Renal cortex interstitium (tissue), 11 donors: ENCODE data around the gene ROM1. TPM values are rescaled to one million over a fixed set of nuclear protein-coding genes. Genes with fewer than 3 reads are reported as not detected.
"Not testable (repeated sequence)": the region's sequence is repeated elsewhere in the genome, so short reads cannot be mapped to it uniquely, and the experiment has no call there.

Experiments
- DNase-seq, 11 donors: peaks; one replicate each; pipeline ENCODE4 v3.0.0-alpha.2; 2013; ENCODE audit warnings: low read depth in 9 of 11, low spot score in 4 of 11; ENCODE audit errors: extremely low read depth in 1 of 11
- polyA plus RNA-seq, 3 donors: library from polyadenylated mRNA; unstranded; fragments of 120-200 nt; gene quantifications; one replicate each; pipeline ENCODE4 v1.2.1, GENCODE V29; 2013; ENCODE audit not compliant: insufficient read length in 3 of 3

Gene ROM1
- polyA plus RNA-seq, 3 donors, result 2.9 to 4.8 (median 3.5) TPM

- DNase-seq, result no peak
These were observed 34.5 kb upstream of the ROM1 start for GRCh38 chr11:62578541-62578940.

- no peak for DNase-seq
These were observed 33.8 kb upstream of the ROM1 start for GRCh38 chr11:62579252-62579651.

GRCh38 chr11:62580959-62581715, 31.9 kb upstream of the ROM1 start:
- DNase-seq, result no peak

- not testable (repeated sequence) for DNase-seq
These were observed 31.3 kb upstream of the ROM1 start for GRCh38 chr11:62581735-62582134.

- not testable (repeated sequence) for DNase-seq
These were observed 27.7 kb upstream of the ROM1 start for GRCh38 chr11:62585356-62585755.

GRCh38 chr11:62588966-62589637, 24.0 kb upstream of the ROM1 start:
- no peak for DNase-seq

- DNase-seq, result peak in 10 of 11 donors; percentile 96 to 99 (median 98)
These were observed 21.5 kb upstream of the ROM1 start, which contains the start of gene TUT1 for GRCh38 chr11:62591448-62592145. Gene TUT1 (minus strand): TSS chr11:62591523. CDS start chr11:62591485, 38 bp downstream.

GRCh38 chr11:62592146-62592815, 20.8 kb upstream of the ROM1 start:
- DNase-seq, result no peak

GRCh38 chr11:62592989-62593421, 20.1 kb upstream of the ROM1 start:
- DNase-seq, result no peak

- DNase-seq, result peak in 4 of 11 donors; percentile 46 to 51 (median 50)
These were observed 19.5 kb upstream of the ROM1 start for GRCh38 chr11:62593434-62594044.

GRCh38 chr11:62595124-62595523, 17.9 kb upstream of the ROM1 start:
- no peak for DNase-seq

- peak in 10 of 11 donors; percentile 78 to 95 (median 90) for DNase-seq
These were observed 13.9 kb upstream of the ROM1 start for GRCh38 chr11:62599069-62599696.

GRCh38 chr11:62599901-62600300, 13.2 kb upstream of the ROM1 start:
- DNase-seq, result no peak

- no peak for DNase-seq
These were observed 12.5 kb upstream of the ROM1 start for GRCh38 chr11:62600367-62601121.

- DNase-seq, result no peak
These were observed 12.0 kb upstream of the ROM1 start for GRCh38 chr11:62601122-62601371.

- DNase-seq, result peak; percentile 95 to 97 (median 96)
These were observed 11.5 kb upstream of the ROM1 start, which contains the start of gene MTA2 for GRCh38 chr11:62601372-62602140. Gene MTA2 (minus strand): TSS chr11:62601865. CDS start chr11:62601450, 415 bp downstream.
